ENCODE measurements around the gene L3MBTL4. TPM values are rescaled to one million over a fixed set of nuclear protein-coding genes. Genes with fewer than 3 reads are reported as not detected.

Gene L3MBTL4
- total RNA-seq, 1 experiment from 2014 or later = not detected

- Histone ChIP-seq H3K27me3 (no peaks in the 10 kb centered on the region), H3K36me3 (no peaks in the 10 kb centered on the region), H3K9me3 (replicated peaks) (no peaks in the 10 kb centered on the region), H3K27ac (no peak overlapping the region), H3K4me3 (no peak overlapping the region), H3K4me1 (no peaks in the 10 kb centered on the region)
- DNase-seq = no peak
Observed at GRCh38 chr18:6010284-6010683, 404.4 kb downstream of the L3MBTL4 start.

- no peaks in the 10 kb centered on the region for H3K36me3 ChIP-seq
- H3K9me3 ChIP-seq (replicated peaks) = no peaks in the 10 kb centered on the region
- no peaks in the 10 kb centered on the region for H3K27me3 ChIP-seq
- no peak for DNase-seq
- no peak overlapping the region for H3K4me3 ChIP-seq
- H3K4me1 ChIP-seq = no peaks in the 10 kb centered on the region
- no peak overlapping the region for H3K27ac ChIP-seq
Observed at GRCh38 chr18:6009756-6010155, 405.0 kb downstream of the L3MBTL4 start.

GRCh38 chr18:6004683-6005082 is 410.0 kb downstream of the L3MBTL4 start:
- Histone ChIP-seq H3K4me1 (no peaks in the 10 kb centered on the region), H3K4me3 (no peak overlapping the region), H3K27me3 (no peaks in the 10 kb centered on the region), H3K9me3 (replicated peaks) (no peaks in the 10 kb centered on the region), H3K36me3 (no peaks in the 10 kb centered on the region), H3K27ac (no peak overlapping the region)
- DNase-seq = no peak

- Histone ChIP-seq H3K27ac (no peak overlapping the region), H3K9me3 (replicated peaks) (no peaks in the 10 kb centered on the region), H3K4me3 (no peak overlapping the region), H3K4me1 (no peaks in the 10 kb centered on the region), H3K27me3 (no peaks in the 10 kb centered on the region), H3K36me3 (no peaks in the 10 kb centered on the region)
- DNase-seq = no peak
Observed at GRCh38 chr18:6004119-6004518, 410.6 kb downstream of the L3MBTL4 start.

GRCh38 chr18:6001867-6002266 is 412.8 kb downstream of the L3MBTL4 start:
- Histone ChIP-seq H3K9me3 (replicated peaks) (no peaks in the 10 kb centered on the region), H3K27me3 (no peaks in the 10 kb centered on the region), H3K4me1 (no peaks in the 10 kb centered on the region), H3K4me3 (no peak overlapping the region), H3K36me3 (no peaks in the 10 kb centered on the region), H3K27ac (no peak overlapping the region)
- DNase-seq = no peak

- H3K4me3 ChIP-seq = no peak overlapping the region
- H3K27me3 ChIP-seq = no peaks in the 10 kb centered on the region
- H3K36me3 ChIP-seq = no peaks in the 10 kb centered on the region
- no peak overlapping the region for H3K27ac ChIP-seq
- H3K4me1 ChIP-seq = no peaks in the 10 kb centered on the region
- no peaks in the 10 kb centered on the region for H3K9me3 ChIP-seq (replicated peaks)
- DNase-seq = no peak
Observed at GRCh38 chr18:5998907-5999306, 415.8 kb downstream of the L3MBTL4 start.

GRCh38 chr18:5998166-5998881 is 416.4 kb downstream of the L3MBTL4 start:
- H3K4me3 ChIP-seq = no peak overlapping the region
- no peaks in the 10 kb centered on the region for H3K4me1 ChIP-seq
- no peaks in the 10 kb centered on the region for H3K9me3 ChIP-seq (replicated peaks)
- no peaks in the 10 kb centered on the region for H3K36me3 ChIP-seq
- no peak overlapping the region for H3K27ac ChIP-seq
- H3K27me3 ChIP-seq = no peaks in the 10 kb centered on the region
- DNase-seq = no peak

GRCh38 chr18:5997361-5997760 is 417.4 kb downstream of the L3MBTL4 start:
- Histone ChIP-seq H3K4me3 (no peak overlapping the region), H3K9me3 (replicated peaks) (no peaks in the 10 kb centered on the region), H3K27ac (no peak overlapping the region), H3K4me1 (no peaks in the 10 kb centered on the region), H3K27me3 (no peaks in the 10 kb centered on the region), H3K36me3 (no peaks in the 10 kb centered on the region)
- DNase-seq = no peak

GRCh38 chr18:5995626-5996025 is 419.1 kb downstream of the L3MBTL4 start:
- Histone ChIP-seq H3K4me3 (no peak overlapping the region), H3K4me1 (no peaks in the 10 kb centered on the region), H3K9me3 (replicated peaks) (no peaks in the 10 kb centered on the region), H3K36me3 (no peaks in the 10 kb centered on the region), H3K27ac (no peak overlapping the region), H3K27me3 (no peaks in the 10 kb centered on the region)
- no peak for DNase-seq

- no peaks in the 10 kb centered on the region for H3K27me3 ChIP-seq
- H3K27ac ChIP-seq = no peak overlapping the region
- H3K9me3 ChIP-seq (replicated peaks) = no peaks in the 10 kb centered on the region
- H3K4me1 ChIP-seq = no peaks in the 10 kb centered on the region
- H3K36me3 ChIP-seq = no peaks in the 10 kb centered on the region
- H3K4me3 ChIP-seq = no peak overlapping the region
- DNase-seq = no peak
Observed at GRCh38 chr18:5993938-5994337, 420.8 kb downstream of the L3MBTL4 start.

- H3K4me3 ChIP-seq = no peak overlapping the region
- DNase-seq = no peak
- no peaks in the 10 kb centered on the region for H3K36me3 ChIP-seq
- H3K9me3 ChIP-seq (replicated peaks) = no peaks in the 10 kb centered on the region
- H3K4me1 ChIP-seq = no peaks in the 10 kb centered on the region
- H3K27me3 ChIP-seq = no peaks in the 10 kb centered on the region
- H3K27ac ChIP-seq = no peak overlapping the region
Observed at GRCh38 chr18:5992381-5992780, 422.3 kb downstream of the L3MBTL4 start.

GRCh38 chr18:5987249-5987648 is 427.5 kb downstream of the L3MBTL4 start:
- Histone ChIP-seq H3K36me3 (no peaks in the 10 kb centered on the region), H3K4me1 (no peaks in the 10 kb centered on the region), H3K27me3 (no peaks in the 10 kb centered on the region), H3K9me3 (replicated peaks) (no peaks in the 10 kb centered on the region), H3K4me3 (no peak overlapping the region), H3K27ac (no peak overlapping the region)
- no peak for DNase-seq

- H3K36me3 ChIP-seq = no peaks in the 10 kb centered on the region
- H3K9me3 ChIP-seq (replicated peaks) = no peaks in the 10 kb centered on the region
- H3K4me1 ChIP-seq = no peaks in the 10 kb centered on the region
- H3K27ac ChIP-seq = no peak overlapping the region
- no peak overlapping the region for H3K4me3 ChIP-seq
- no peaks in the 10 kb centered on the region for H3K27me3 ChIP-seq
- DNase-seq = no peak
Observed at GRCh38 chr18:5986257-5986931, 428.3 kb downstream of the L3MBTL4 start.

- Histone ChIP-seq H3K9me3 (replicated peaks) (no peaks in the 10 kb centered on the region), H3K27me3 (no peaks in the 10 kb centered on the region), H3K36me3 (no peaks in the 10 kb centered on the region), H3K4me3 (no peak overlapping the region), H3K27ac (no peak overlapping the region), H3K4me1 (no peaks in the 10 kb centered on the region)
- no peak for DNase-seq
Observed at GRCh38 chr18:5984245-5984644, 430.5 kb downstream of the L3MBTL4 start.

- Histone ChIP-seq H3K36me3 (no peaks in the 10 kb centered on the region), H3K9me3 (replicated peaks) (no peaks in the 10 kb centered on the region), H3K4me3 (no peak overlapping the region), H3K27ac (no peak overlapping the region), H3K4me1 (no peaks in the 10 kb centered on the region), H3K27me3 (no peaks in the 10 kb centered on the region)
- no peak for DNase-seq
Observed at GRCh38 chr18:5983488-5983887, 431.2 kb downstream of the L3MBTL4 start.

- no peak for DNase-seq
- Histone ChIP-seq H3K27ac (no peak overlapping the region), H3K27me3 (no peaks in the 10 kb centered on the region), H3K36me3 (no peaks in the 10 kb centered on the region), H3K9me3 (replicated peaks) (no peaks in the 10 kb centered on the region), H3K4me3 (no peak overlapping the region), H3K4me1 (no peaks in the 10 kb centered on the region)
Observed at GRCh38 chr18:5982332-5982731, 432.4 kb downstream of the L3MBTL4 start.
